Measurements from ENCODE around the gene RRP9. TPM values are rescaled to one million over a fixed set of nuclear protein-coding genes. Genes with fewer than 3 reads are reported as not detected.

RRP9 gene
- total RNA-seq, 2 donors from 2014 or later = 9.5 to 10.9 TPM

DNA sequence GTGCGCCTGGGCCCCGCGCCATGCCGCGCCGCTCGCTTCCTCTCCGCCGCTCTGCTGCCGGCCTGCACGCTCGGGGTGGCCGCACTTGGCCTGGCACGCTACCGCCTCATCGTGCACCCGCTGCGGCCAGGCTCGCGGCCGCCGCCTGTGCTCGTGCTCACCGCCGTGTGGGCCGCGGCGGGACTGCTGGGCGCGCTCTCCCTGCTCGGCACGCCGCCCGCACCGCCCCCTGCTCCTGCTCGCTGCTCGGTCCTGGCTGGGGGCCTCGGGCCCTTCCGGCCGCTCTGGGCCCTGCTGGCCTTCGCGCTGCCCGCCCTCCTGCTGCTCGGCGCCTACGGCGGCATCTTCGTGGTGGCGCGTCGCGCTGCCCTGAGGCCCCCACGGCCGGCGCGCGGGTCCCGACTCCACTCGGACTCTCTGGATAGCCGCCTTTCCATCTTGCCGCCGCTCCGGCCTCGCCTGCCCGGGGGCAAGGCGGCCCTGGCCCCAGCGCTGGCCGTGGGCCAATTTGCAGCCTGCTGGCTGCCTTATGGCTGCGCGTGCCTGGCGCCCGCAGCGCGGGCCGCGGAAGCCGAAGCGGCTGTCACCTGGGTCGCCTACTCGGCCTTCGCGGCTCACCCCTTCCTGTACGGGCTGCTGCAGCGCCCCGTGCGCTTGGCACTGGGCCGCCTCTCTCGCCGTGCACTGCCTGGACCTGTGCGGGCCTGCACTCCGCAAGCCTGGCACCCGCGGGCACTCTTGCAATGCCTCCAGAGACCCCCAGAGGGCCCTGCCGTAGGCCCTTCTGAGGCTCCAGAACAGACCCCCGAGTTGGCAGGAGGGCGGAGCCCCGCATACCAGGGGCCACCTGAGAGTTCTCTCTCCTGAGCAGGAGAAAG, 14.4 kb upstream of the RRP9 start:
- H3K36me3 Mint-ChIP-seq (ENCODE audit: low read depth) = peaks cover 12% of the 10 kb centered on the region
- no peak for DNase-seq

DNA sequence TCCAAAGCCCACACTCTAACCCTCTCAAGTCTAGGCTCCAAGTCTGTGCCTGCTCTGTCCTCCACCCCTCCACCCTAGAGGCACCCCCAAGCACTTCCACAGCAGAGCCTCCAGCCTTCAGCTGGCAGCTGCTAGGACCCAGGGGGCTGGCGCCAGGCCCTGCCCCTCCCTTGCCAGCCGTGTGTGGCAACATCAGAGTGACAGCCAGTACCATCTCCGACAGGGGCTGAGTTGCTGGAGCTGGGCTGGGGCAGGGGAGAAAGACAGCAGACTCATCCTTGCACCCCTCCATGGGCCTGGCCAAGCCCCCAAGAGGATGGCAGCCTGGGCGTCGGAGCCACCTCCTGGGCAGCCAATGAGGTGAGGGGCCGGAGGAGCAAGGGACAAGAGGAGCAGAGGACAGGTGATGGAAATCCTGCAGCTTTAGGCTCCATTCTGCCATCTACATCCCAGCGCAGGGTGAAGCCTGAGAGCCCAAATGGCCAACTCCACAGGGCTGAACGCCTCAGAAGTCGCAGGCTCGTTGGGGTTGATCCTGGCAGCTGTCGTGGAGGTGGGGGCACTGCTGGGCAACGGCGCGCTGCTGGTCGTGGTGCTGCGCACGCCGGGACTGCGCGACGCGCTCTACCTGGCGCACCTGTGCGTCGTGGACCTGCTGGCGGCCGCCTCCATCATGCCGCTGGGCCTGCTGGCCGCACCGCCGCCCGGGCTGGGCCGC, 13.6 kb upstream of the RRP9 start, which contains the start of gene GPR62:
GPR62 (plus strand) TSS at position 207 of the 718 bp plus-strand sequence; CDS start at position 479, 272 bp downstream.
- no peak for DNase-seq
- H3K27me3 Mint-ChIP-seq = peaks cover 22% of the 10 kb centered on the region
- no peak for ATAC-seq
- no peak within 1 kb of the TSS for H3K27ac Mint-ChIP-seq
- H3K4me1 Mint-ChIP-seq = peaks cover 7% of the 10 kb centered on the region
- peak within 1 kb of the TSS; percentile 52 for H3K4me3 Mint-ChIP-seq
- H3K36me3 Mint-ChIP-seq (ENCODE audit: low read depth) = peaks cover 10% of the 10 kb centered on the region
- no peaks in the 10 kb centered on the region for H3K9me3 ChIP-seq (ENCODE audit: control insufficient read depth, low read length, poor library complexity, severe bottlenecking)

More for the DNA sequence above, 14.4 kb upstream of the RRP9 start:
- Mint-ChIP-seq H3K4me1 (peaks cover 7% of the 10 kb centered on the region), H3K4me3 (peak overlapping the region; percentile 41), H3K27me3 (peaks cover 22% of the 10 kb centered on the region), H3K27ac (no peak overlapping the region)
- H3K9me3 ChIP-seq (ENCODE audit: control insufficient read depth, low read length, poor library complexity, severe bottlenecking) = no peaks in the 10 kb centered on the region
- ATAC-seq = peak; percentile 84

DNA sequence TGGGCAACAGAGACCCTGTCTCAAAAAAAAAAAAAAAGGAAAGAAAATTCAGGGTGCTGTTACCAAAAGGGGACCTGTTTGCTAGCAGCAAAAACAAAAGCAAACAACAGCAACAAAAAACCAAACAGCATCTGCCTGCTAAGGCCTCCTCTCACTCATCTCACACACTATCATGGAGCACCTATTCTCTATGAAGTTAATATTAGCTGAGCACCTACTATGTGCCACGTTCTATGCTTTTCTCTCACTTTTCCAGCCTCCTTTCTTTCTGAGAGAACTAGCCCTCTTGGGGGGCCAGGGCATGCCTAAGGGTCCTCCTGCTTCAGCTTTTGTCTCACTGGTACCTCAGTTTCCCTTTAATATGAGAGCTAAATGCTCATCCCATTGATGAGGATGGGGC, 13.0 kb upstream of the RRP9 start:
- DNase-seq (no peak), ATAC-seq (no peak)
- no peaks in the 10 kb centered on the region for H3K9me3 ChIP-seq (ENCODE audit: control insufficient read depth, low read length, poor library complexity, severe bottlenecking)
- Mint-ChIP-seq H3K4me3 (peak overlapping the region; percentile 52), H3K27ac (no peak overlapping the region), H3K4me1 (peaks cover 7% of the 10 kb centered on the region), H3K36me3 (ENCODE audit: low read depth) (peaks cover 10% of the 10 kb centered on the region), H3K27me3 (peaks cover 22% of the 10 kb centered on the region)

DNA sequence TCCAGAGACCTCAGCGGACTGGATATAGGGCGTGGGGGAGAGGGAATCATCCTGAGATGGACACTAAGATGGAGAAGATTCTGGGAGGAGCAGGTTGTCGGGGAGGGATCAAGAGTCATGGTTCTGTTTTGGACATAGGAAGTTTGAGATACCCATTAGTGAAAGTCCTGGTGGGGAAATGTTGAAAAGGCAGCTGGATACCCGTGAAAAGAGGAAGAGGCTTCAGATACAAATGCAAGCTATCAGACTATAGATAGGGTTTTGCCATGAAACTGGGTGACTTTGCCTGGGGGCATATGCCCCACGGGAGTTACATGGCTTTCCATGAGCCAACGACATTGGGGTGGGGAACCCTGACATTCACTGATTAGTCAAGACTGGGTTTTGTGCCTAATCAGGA, 12.4 kb upstream of the RRP9 start:
- peak overlapping the region; percentile 36 for H3K4me3 Mint-ChIP-seq

DNA sequence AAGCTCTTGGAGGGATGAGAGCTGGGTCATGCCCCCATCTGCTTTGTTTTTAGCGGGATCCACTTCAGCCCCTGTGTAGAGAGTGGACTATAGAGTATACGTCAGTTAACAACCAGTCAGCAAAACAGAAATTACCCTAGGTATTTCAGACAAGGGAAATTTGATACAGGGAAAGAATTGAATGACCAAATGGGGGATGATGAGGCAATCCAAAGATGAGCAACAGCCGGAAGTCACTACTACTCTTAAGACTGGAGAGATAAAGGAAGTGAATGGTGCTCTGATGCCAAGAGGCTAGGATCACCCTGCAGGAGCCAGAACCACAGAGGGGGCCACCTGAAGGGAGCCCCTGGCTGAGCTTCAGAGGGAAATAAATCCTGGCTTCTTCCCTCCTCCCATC, 11.7 kb upstream of the RRP9 start:
- no peak overlapping the region for H3K27ac Mint-ChIP-seq
- peaks cover 22% of the 10 kb centered on the region for H3K27me3 Mint-ChIP-seq
- ATAC-seq = no peak
- DNase-seq = no peak
- no peak overlapping the region for H3K4me3 Mint-ChIP-seq
- peaks cover 7% of the 10 kb centered on the region for H3K4me1 Mint-ChIP-seq
- peaks cover 9% of the 10 kb centered on the region for H3K36me3 Mint-ChIP-seq (ENCODE audit: low read depth)
- no peaks in the 10 kb centered on the region for H3K9me3 ChIP-seq (ENCODE audit: control insufficient read depth, low read length, poor library complexity, severe bottlenecking)

More for the DNA sequence above, 12.4 kb upstream of the RRP9 start:
- Mint-ChIP-seq H3K4me1 (peaks cover 7% of the 10 kb centered on the region), H3K36me3 (ENCODE audit: low read depth) (peaks cover 10% of the 10 kb centered on the region), H3K27ac (no peak overlapping the region), H3K27me3 (peaks cover 22% of the 10 kb centered on the region)
- DNase-seq (no peak), ATAC-seq (no peak)
- no peaks in the 10 kb centered on the region for H3K9me3 ChIP-seq (ENCODE audit: control insufficient read depth, low read length, poor library complexity, severe bottlenecking)

DNA sequence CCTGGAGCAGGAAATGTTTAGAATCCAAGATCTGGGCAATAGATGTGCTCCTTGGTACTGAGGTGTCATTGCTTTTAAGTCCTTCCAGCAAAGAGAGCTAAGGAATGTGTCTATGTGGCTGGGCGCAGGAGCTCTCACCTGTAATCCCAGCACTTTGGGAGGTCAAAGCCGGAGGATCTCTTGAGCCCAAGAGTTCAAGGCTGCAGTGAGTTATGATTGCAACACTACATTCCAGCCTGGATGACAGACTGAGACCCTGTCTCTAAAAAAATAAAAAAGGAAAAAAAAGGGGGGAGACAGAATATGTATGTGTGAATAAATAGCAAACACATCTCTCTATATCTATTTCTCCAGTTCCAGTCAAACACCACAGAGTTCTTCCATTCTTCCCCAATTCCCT, 9.2 kb upstream of the RRP9 start:
- ATAC-seq (no peak), DNase-seq (no peak)
- Mint-ChIP-seq H3K27ac (no peak overlapping the region), H3K4me1 (peaks cover 4% of the 10 kb centered on the region), H3K4me3 (no peak overlapping the region), H3K36me3 (ENCODE audit: low read depth) (peaks cover 6% of the 10 kb centered on the region), H3K27me3 (peaks cover 22% of the 10 kb centered on the region)
- no peaks in the 10 kb centered on the region for H3K9me3 ChIP-seq (ENCODE audit: control insufficient read depth, low read length, poor library complexity, severe bottlenecking)

DNA sequence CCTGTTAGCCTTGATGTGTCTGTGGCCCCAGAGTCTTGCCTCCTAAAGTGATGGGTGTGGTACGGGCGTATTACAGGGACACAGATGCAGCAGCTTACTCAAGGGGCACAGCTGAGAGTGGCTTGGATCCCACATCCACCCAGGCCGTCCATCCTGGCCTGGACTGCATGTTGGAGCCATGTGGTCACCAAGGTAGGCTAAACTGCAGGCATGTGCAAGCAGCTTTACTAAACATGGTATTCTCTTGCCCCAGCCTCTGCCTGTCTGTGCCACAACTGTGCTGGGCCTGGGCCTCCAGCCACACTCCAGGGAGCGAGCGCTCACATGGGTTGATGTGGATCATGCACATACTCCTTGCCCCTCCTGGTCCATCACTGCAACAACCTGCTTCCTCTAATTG, 7.4 kb upstream of the RRP9 start:
- H3K27me3 Mint-ChIP-seq = peaks cover 13% of the 10 kb centered on the region
- no peaks in the 10 kb centered on the region for H3K9me3 ChIP-seq (ENCODE audit: control insufficient read depth, low read length, poor library complexity, severe bottlenecking)
- DNase-seq (no peak), ATAC-seq (no peak)
- peaks cover 6% of the 10 kb centered on the region for H3K36me3 Mint-ChIP-seq (ENCODE audit: low read depth)
- no peak overlapping the region for H3K27ac Mint-ChIP-seq
- peaks cover 4% of the 10 kb centered on the region for H3K4me1 Mint-ChIP-seq
- no peak overlapping the region for H3K4me3 Mint-ChIP-seq

DNA sequence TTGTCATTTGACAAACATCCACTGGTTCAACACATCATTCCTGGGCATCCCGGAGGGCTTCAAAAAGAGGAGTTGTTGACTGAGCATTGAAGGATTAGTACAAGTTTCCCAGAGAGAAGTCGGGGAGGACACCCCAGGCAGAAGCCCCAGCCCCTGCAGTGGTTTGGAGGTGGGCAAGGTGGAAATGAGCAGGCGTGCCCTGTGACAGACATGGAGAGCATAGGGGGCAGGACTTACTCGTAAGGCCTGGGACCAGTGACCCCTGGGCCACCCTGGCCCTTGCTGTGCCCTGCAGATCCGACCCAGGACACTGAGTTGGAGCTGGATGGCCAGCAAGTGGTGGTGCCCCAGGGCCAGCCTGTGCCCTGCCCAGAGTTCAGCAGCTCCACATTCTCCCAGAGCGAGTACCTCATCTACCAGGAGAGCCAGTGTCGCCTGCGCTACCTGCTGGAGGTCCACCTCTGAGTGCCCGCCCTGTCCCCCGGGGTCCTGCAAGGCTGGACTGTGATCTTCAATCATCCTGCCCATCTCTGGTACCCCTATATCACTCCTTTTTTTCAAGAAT, 6.4 kb upstream of the RRP9 start:
- peaks cover 2% of the 10 kb centered on the region for H3K27me3 Mint-ChIP-seq
- H3K4me1 Mint-ChIP-seq = peaks cover 2% of the 10 kb centered on the region
- H3K4me3 Mint-ChIP-seq = no peak overlapping the region
- ATAC-seq = no peak
- H3K36me3 Mint-ChIP-seq (ENCODE audit: low read depth) = peaks cover 2% of the 10 kb centered on the region
- no peaks in the 10 kb centered on the region for H3K9me3 ChIP-seq (ENCODE audit: control insufficient read depth, low read length, poor library complexity, severe bottlenecking)
- H3K27ac Mint-ChIP-seq = no peak overlapping the region
- no peak for DNase-seq

DNA sequence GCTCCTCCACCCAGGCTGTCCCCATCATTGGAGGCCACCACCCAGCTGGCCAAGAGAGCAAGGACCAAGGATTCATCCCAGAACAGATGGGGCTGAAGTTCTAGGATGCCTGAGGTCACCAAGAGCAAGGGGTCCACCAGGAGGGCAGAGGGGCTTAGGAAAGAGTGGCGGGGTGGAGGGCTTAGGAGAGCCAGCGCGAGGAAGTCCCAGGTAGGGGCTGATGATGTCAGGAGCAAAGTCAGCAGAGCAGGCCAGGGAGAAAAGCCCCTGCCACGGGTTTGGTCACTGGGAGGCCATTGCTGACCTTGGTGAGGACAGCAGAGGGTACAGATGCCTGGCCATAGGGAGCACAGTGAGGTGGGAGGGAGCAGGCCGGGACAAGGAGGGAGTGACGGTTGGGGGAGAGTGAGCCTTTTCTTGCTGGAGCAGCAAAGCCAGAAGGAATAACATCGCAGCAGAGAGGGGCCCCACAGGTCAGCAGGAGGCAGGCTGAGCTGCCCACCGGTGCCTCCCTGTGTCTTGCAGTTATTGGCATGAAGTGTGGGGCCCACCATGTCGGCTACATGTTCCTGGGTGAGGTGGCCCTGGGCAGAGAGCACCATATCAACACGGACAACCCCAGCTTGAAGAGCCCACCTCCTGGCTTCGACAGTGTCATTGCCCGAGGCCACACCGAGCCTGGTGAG, 5.7 kb upstream of the RRP9 start:
- H3K27me3 Mint-ChIP-seq = no peaks in the 10 kb centered on the region
- H3K9me3 ChIP-seq (ENCODE audit: control insufficient read depth, low read length, poor library complexity, severe bottlenecking) = no peaks in the 10 kb centered on the region
- no peak overlapping the region for H3K27ac Mint-ChIP-seq
- H3K4me1 Mint-ChIP-seq = peaks cover 4% of the 10 kb centered on the region
- H3K4me3 Mint-ChIP-seq = no peak overlapping the region
- peaks cover 2% of the 10 kb centered on the region for H3K36me3 Mint-ChIP-seq (ENCODE audit: low read depth)
- ATAC-seq (no peak), DNase-seq (no peak)

DNA sequence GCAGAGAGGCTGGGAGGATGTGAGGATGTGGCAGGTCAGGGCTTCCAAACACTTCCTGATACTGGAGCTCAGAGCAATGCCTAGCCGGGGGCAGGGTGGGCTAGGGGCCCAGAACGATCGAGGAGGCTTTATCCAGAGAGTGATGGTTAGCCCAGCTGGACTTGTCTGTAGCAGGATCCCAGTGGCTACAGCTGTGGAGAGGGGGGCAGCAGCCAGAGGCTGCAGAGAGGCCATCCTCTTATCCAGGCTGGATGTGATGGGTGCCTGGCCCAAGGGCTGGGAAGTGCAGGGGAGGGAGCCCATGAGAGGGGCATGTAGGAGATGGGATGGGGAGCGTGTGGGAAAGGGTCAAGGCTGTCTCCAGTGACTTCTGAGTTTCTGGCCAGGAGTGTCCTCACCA, 5.1 kb upstream of the RRP9 start:
- no peaks in the 10 kb centered on the region for H3K27me3 Mint-ChIP-seq
- no peaks in the 10 kb centered on the region for H3K36me3 Mint-ChIP-seq (ENCODE audit: low read depth)
- H3K4me1 Mint-ChIP-seq = peaks cover 7% of the 10 kb centered on the region
- H3K4me3 Mint-ChIP-seq = no peak overlapping the region
- DNase-seq (no peak), ATAC-seq (no peak)
- H3K27ac Mint-ChIP-seq = no peak overlapping the region
- H3K9me3 ChIP-seq (ENCODE audit: control insufficient read depth, low read length, poor library complexity, severe bottlenecking) = no peaks in the 10 kb centered on the region

DNA sequence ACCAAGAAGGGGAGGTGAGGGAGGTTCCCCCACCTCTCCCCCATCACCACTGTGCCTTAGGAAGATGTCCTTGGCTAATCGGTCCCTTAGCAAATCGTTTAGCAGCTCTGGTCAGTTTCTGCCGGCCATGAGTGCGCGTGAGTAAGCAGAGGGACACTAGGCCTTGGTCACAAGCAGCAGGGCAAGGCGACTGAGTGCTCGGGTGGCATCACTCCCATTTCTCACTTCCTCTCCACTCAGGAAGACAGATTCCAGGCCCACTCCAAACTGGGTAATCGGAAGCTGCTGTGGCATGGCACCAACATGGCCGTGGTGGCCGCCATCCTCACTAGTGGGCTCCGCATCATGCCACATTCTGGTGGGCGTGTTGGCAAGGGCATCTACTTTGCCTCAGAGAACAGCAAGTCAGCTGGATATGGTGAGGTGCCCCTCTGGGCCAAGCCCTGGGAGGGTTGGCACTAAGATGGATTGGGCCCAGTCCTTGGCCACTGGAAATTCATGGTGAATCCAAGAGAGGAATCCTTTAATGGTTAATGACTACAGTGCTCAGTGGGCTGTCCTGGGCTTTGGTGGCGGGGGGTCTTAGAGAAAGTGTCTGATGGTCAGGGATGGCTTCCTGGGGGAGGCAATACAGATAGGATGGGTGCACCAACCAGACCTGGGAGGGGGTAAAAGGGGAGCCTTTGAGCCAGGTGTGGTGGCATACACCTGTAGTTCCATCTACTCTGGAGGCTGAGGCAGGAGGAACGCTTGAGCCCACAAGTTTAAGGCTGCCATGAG, 4.4 kb upstream of the RRP9 start:
- Mint-ChIP-seq H3K27ac (no peak overlapping the region), H3K4me1 (peaks cover 11% of the 10 kb centered on the region), H3K27me3 (no peaks in the 10 kb centered on the region), H3K36me3 (ENCODE audit: low read depth) (no peaks in the 10 kb centered on the region), H3K4me3 (peak overlapping the region; percentile 19)
- no peak for DNase-seq
- no peaks in the 10 kb centered on the region for H3K9me3 ChIP-seq (ENCODE audit: control insufficient read depth, low read length, poor library complexity, severe bottlenecking)
- ATAC-seq = no peak

DNA sequence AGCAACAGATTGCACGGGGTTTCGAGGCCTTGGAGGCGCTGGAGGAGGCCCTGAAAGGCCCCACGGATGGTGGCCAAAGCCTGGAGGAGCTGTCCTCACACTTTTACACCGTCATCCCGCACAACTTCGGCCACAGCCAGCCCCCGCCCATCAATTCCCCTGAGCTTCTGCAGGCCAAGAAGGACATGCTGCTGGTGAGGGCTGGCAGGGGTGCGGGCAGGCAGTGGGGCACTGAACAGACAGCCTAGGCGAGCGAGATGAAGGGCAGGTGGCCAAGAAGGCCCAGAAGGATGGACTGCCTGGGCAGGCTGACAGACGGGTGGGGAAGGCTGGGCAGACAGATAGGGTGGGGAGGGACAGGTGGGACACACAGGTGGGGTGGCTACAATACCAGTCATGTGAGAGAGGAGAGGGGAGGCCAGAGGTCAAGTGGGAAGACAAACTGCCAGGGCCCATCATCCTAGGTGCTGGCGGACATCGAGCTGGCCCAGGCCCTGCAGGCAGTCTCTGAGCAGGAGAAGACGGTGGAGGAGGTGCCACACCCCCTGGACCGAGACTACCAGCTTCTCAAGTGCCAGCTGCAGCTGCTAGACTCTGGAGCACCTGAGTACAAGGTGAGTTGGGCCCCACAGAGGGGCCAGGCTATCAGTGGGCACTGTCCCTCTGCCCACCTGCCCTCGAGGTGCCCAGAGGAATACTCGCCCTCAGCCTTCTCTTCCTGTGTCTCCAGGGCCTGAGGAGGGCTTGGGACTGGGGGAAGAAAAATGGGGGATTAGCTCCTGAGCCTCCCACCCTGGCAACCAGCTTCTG, 3.5 kb upstream of the RRP9 start:
- no peak for ATAC-seq
- no peaks in the 10 kb centered on the region for H3K9me3 ChIP-seq (ENCODE audit: control insufficient read depth, low read length, poor library complexity, severe bottlenecking)
- H3K27me3 Mint-ChIP-seq = no peaks in the 10 kb centered on the region
- no peak overlapping the region for H3K27ac Mint-ChIP-seq
- no peak for DNase-seq
- no peaks in the 10 kb centered on the region for H3K36me3 Mint-ChIP-seq (ENCODE audit: low read depth)
- H3K4me3 Mint-ChIP-seq = no peak overlapping the region
- peaks cover 20% of the 10 kb centered on the region for H3K4me1 Mint-ChIP-seq

Data from T-helper 17 cell (primary cell).